Measurements from ENCODE around the gene PRDX4. TPM values are rescaled to one million over a fixed set of nuclear protein-coding genes. Genes with fewer than 3 reads are reported as not detected.

PRDX4 gene
- polyA plus RNA-seq, 2 of the 4 experiments (the other 2 are of a cell fraction): 212 to 283 TPM

DNA sequence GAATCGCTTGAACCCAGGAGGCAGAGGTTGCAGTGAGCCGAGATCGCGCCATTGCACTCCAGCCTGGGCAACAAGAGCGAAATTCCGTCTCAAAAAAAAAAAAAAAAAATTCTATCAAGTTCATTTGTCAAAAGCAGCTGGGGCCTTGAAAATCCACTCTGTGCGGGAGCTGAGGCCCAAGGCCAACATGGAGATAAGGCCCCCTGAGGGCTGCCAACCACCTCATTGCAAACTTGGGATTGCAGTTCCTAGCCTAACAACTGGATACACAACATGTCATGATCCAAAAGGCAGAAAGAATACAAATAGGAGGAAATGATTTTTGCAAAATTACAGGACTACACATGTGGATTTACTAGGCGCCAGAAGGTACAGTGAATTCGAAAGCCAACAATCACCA, 22.5 kb upstream of the PRDX4 start:
- ChIA-PET POLR2A (no interaction called here), CTCF (interaction anchor here (1.1 kb wide), 1 partner anchor 10 kb away, joined by 3 read pairs; no protein-coding TSS in a partner anchor)
- no peaks in the 10 kb centered on the region for H3K4me1 ChIP-seq
- no peak for DNase-seq (ENCODE audit: low read depth in 1 of 2, low spot score in 1 of 2)
- no peak for TF ChIP-seq KDM1A (IDR thresholded peaks at IDR 0.05; ENCODE audit: low read depth)
- TF ChIP-seq FOXS1 (CRISPR knock-in tag; IDR thresholded peaks at IDR 0.05): no peak
- TF ChIP-seq JUN (IDR thresholded peaks at IDR 0.05): no peak
- TF ChIP-seq ZSCAN20 (CRISPR knock-in tag; IDR thresholded peaks at IDR 0.05): no peak
- TF ChIP-seq, protein P1, sequence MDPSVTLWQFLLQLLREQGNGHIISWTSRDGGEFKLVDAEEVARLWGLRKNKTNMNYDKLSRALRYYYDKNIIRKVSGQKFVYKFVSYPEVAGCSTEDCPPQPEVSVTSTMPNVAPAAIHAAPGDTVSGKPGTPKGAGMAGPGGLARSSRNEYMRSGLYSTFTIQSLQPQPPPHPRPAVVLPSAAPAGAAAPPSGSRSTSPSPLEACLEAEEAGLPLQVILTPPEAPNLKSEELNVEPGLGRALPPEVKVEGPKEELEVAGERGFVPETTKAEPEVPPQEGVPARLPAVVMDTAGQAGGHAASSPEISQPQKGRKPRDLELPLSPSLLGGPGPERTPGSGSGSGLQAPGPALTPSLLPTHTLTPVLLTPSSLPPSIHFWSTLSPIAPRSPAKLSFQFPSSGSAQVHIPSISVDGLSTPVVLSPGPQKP (IDR thresholded peaks at IDR 0.05; ENCODE audit: low read depth, low read length): no peak
- no peak for TF ChIP-seq REST (IDR thresholded peaks at IDR 0.05)
- TF ChIP-seq HOXB13 (CRISPR knock-in tag; IDR thresholded peaks at IDR 0.05; ENCODE audit: low read depth): no peak
- no peak for TF ChIP-seq POLR2A (IDR thresholded peaks at IDR 0.05; ENCODE audit: low read length)
- no peak for TF ChIP-seq SREBF2 (IDR thresholded peaks at IDR 0.05)
- no peak for TF ChIP-seq NR3C1 (IDR thresholded peaks at IDR 0.05)
- no peak for TF ChIP-seq ATOH8 (CRISPR knock-in tag; IDR thresholded peaks at IDR 0.05; ENCODE audit: low read depth)
- H3K4me3 ChIP-seq: no peak overlapping the region
- FAIRE-seq: no peak
- ATAC-seq: no peak
- H3K9me3 ChIP-seq: peaks cover 5% of the 10 kb centered on the region; the same call in 2 of the 3 replicates
- WGBS (ENCODE audit: missing lambda C conversion rate): 80% methylated on average over 9 of the region's 9 CpGs
- H3K4me2 ChIP-seq: no peak overlapping the region
- no peak overlapping the region for H3K27ac ChIP-seq

DNA sequence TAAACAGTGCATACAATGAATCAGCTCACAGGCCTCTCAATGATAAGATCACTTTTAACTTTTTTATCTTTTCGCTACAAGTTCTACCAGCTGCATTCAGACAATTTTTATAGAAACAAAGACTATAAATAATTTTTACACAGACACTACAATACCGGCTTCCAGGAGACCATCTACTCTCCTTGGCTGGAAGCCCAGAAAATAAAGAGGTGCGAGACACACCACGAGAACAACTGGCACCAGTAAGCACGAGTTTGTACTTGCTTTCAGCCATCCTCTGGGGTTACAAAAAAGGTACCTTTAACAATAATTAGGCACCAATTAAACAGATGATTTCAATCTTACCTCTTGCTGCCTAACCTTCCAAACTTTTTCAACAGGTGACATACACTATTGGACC, 11.2 kb upstream of the PRDX4 start:
- H3K9me3 ChIP-seq: no peaks in the 10 kb centered on the region
- ChIA-PET CTCF (no interaction called here), POLR2A (no interaction called here)
- H3K4me3 ChIP-seq: no peak overlapping the region
- no peak overlapping the region for H3K27ac ChIP-seq
- no peak for ATAC-seq
- no peak for DNase-seq (ENCODE audit: low read depth in 1 of 2, low spot score in 1 of 2)
- no peak for FAIRE-seq
- H3K4me1 ChIP-seq: no peaks in the 10 kb centered on the region
- WGBS (ENCODE audit: missing lambda C conversion rate): 73% methylated on average over 5 of the region's 5 CpGs
- H3K4me2 ChIP-seq: no peak overlapping the region
- TF ChIP-seq PBX3 (IDR thresholded peaks at IDR 0.05) (no peak), USF2 (IDR thresholded peaks at IDR 0.05) (no peak), GATA3 (IDR thresholded peaks at IDR 0.05; ENCODE audit: borderline replicate concordance) (no peak), FOSB (CRISPR knock-in tag; IDR thresholded peaks at IDR 0.05) (no peak), ZSCAN20 (CRISPR knock-in tag; IDR thresholded peaks at IDR 0.05) (no peak), POLR2A (IDR thresholded peaks at IDR 0.05; ENCODE audit: low read length) (no peak), RFX5 (IDR thresholded peaks at IDR 0.05) (no peak), ZFP36 (IDR thresholded peaks at IDR 0.05; ENCODE audit: borderline replicate concordance, partially characterized antibody) (no peak), MAFK (IDR thresholded peaks at IDR 0.05; ENCODE audit: partially characterized antibody) (no peak), ZNF302 (CRISPR knock-in tag; IDR thresholded peaks at IDR 0.05) (no peak), JUN (IDR thresholded peaks at IDR 0.05) (no peak), CHD4 (IDR thresholded peaks at IDR 0.05; ENCODE audit: borderline replicate concordance) (no peak), FOSL2 (IDR thresholded peaks at IDR 0.05) (no peak), FOSL2 (CRISPR knock-in tag; IDR thresholded peaks at IDR 0.05) (no peak), BCL3 (IDR thresholded peaks at IDR 0.05) (no peak), TFCP2L1 (CRISPR knock-in tag; IDR thresholded peaks at IDR 0.05) (no peak), BHLHE40 (IDR thresholded peaks at IDR 0.05; ENCODE audit: low read depth, low read length) (no peak), RARB (CRISPR knock-in tag; IDR thresholded peaks at IDR 0.05) (no peak)
- TF ChIP-seq, protein P2, sequence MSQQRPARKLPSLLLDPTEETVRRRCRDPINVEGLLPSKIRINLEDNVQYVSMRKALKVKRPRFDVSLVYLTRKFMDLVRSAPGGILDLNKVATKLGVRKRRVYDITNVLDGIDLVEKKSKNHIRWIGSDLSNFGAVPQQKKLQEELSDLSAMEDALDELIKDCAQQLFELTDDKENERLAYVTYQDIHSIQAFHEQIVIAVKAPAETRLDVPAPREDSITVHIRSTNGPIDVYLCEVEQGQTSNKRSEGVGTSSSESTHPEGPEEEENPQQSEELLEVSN (IDR thresholded peaks at IDR 0.05; ENCODE audit: borderline replicate concordance, low read depth): no peak
- TF ChIP-seq, protein P3, sequence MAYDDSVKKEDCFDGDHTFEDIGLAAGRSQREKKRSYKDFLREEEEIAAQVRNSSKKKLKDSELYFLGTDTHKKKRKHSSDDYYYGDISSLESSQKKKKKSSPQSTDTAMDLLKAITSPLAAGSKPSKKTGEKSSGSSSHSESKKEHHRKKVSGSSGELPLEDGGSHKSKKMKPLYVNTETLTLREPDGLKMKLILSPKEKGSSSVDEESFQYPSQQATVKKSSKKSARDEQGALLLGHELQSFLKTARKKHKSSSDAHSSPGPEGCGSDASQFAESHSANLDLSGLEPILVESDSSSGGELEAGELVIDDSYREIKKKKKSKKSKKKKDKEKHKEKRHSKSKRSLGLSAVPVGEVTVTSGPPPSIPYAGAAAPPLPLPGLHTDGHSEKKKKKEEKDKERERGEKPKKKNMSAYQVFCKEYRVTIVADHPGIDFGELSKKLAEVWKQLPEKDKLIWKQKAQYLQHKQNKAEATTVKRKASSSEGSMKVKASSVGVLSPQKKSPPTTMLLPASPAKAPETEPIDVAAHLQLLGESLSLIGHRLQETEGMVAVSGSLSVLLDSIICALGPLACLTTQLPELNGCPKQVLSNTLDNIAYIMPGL (CRISPR knock-in tag; IDR thresholded peaks at IDR 0.05; ENCODE audit: borderline replicate concordance): no peak
